C1 segment of cervical spinal cord (tissue), 14 donors: ENCODE measurements around the gene BHLHA9.
"Not testable (repeated sequence)": the region's sequence is repeated elsewhere in the genome, so short reads cannot be mapped to it uniquely, and the experiment has no call there.

Experiments
- DNase-seq, 14 donors: peaks; one replicate each; lab custom pipeline; 2025; lab: John Stamatoyannopoulos, UW

The BHLHA9 gene

GRCh38 chr17:1270210-1271029 lies at the start of gene BHLHA9:
BHLHA9 (plus strand) TSS chr17:1270444; CDS start chr17:1270564, 120 bp downstream.
- DNase-seq: no peak

GRCh38 chr17:1221209-1221608 lies 49.0 kb upstream of the BHLHA9 start:
- no peak for DNase-seq

- no peak for DNase-seq
Measured at GRCh38 chr17:1222321-1222720, 47.9 kb upstream of the BHLHA9 start.

DNA sequence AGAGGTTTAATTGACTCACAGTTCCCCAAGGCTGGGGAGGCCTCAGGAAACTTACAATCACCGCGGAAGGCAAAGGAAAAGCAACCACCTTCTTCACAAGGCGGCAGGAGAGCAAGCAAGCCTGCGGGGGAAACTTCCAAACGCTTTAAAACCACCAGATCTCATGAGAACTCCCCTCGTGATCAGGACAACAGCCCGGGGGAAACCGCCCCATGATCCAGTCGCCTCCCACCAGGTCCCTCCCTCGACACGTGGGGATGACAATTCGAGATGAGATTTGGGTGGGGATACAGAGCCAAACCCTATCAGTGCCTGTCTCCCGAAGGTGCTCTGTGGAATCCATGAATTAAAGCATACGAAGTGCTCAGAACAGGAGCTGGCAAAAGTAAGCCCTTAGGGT lies 46.6 kb upstream of the BHLHA9 start:
- DNase-seq: no peak

GRCh38 chr17:1224330-1224729 lies 45.9 kb upstream of the BHLHA9 start:
- DNase-seq: no peak

DNA sequence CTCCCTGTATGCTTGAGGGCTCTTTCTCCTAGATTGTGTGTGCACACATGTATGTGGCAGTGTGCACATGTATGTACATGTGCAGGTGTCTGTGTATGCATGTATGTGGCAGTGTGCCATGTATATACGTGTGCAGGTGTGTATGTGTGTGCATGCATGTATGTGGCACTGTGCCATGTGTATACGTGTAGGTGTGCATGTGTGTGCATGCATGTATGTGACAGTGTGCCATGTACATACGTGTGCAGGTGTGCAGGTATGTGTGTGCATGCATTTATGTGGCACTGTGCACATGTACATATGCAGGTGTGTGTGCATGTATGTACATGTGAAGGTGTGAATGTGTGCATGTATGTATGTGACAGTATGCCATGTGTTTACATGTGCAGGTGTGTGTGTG lies 43.9 kb upstream of the BHLHA9 start:
- DNase-seq: no peak

DNA sequence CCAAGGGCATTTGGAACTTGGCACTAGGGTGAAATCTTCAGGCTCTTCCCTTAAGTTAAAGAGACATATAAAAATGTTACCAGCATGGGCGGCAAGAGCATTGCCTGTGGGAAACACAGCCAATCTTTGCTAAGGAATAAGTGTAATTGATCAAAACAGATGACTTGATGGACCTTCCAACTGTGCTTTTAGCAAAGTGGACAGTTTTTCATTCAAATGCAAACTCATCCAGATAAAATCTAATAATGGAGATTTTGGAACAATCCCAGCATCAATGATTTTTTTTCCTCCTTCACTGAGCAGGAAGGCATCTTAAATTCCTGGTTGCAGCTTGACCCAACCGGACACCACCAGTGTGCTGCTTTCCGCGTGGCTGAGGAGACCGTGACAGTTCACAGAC lies 42.9 kb upstream of the BHLHA9 start:
- no peak for DNase-seq

DNA sequence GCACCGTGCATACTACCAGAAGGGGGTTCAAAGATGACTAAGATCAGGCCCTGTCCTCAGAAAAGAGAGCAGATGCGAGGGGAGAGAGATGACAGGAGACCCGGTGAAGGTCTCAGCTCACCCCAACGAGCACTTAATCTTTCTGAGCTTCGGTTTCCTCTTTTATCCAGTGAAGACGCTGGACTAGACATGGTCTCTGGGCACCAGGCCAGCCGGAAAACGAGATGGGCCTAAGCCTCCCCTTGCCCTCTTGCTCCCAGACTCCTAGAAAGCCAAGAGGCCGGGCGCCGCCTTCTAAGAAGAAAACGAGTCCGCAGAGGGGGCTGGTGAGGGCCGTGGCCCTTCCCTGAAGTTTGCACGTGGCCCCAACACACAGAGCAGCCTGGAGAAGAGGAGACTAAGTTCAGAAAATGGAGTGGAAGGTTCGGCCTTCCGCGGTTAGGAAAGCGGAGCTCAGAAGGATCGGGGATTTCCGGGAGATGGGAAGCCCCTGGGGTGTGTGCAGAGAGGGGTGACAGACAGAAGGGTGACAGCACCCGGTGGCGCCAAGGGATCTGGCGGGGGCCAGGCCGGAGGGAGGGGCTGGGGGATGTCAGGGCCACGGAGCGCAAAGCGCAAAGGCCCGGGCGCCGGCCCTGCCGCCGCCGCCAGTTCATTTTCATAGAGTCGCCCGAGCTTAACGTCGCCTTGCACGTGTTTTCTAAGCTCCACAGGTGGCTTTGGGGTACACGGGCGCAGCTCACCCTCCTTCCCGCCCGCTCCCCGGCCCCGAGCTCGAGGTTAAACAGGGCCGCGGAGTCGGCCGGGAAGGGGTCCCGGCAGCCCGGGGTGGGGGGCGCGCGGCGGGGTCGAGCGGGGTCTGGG lies 42.1 kb upstream of the BHLHA9 start:
- no peak for DNase-seq

DNA sequence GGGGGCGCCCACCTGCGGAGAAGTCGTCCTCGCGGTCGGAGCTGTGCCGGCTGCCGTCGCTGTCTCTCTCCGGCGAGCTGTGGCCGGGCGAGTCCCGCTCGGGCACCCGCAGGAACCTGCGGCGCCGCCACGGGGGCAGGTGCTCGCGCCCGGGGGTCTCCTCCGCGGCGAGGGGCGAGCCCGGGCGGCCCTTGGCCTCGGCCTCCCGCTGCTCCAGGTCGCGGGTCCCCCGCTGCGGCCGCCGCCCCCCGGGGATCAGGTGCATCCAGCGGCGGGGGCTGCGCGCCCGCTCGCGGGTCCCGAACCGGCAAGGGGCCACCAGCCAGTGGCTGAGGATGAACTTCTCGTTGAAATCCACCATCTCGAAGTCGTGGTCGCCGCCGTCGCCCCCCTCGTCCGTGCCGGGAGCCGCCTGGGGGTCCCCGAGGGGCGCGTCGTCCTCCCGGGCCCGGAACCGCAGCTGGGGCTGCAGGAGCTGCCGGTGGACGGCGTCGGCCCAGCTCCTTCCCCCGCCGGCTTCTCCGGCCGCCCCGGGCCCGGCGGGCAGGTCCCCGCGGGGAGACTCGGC lies 41.4 kb upstream of the BHLHA9 start:
- DNase-seq: no peak

- peak in 5 of 14 donors; percentile 19 to 57 (median 26) for DNase-seq
Measured at GRCh38 chr17:1229349-1229899, 40.8 kb upstream of the BHLHA9 start.

GRCh38 chr17:1229900-1230501 lies 40.2 kb upstream of the BHLHA9 start:
- DNase-seq: no peak

- no peak for DNase-seq
Measured at GRCh38 chr17:1231456-1231855, 38.8 kb upstream of the BHLHA9 start.

DNA sequence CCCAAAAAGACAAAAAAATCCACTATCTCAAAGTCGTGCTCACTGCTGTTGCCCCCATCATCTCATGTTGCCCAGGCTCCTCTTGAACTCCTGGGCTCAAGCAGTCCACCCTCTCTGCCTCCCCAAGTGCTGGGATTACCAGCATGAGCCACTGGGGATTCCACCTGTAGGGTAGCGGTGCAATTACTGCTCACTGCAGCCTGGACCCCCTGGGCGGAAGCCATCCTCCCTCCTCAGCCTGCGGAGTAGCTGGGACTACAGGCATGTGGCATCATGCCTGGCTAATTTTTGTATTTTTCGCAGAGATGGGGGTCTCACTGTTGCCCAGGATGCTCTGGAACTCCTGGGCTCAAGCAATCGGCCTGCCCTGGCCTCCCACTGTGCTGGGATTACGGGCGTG lies 37.9 kb upstream of the BHLHA9 start:
- DNase-seq: no peak

GRCh38 chr17:1232786-1233185 lies 37.5 kb upstream of the BHLHA9 start:
- DNase-seq: no peak

GRCh38 chr17:1234455-1234854 lies 35.8 kb upstream of the BHLHA9 start:
- no peak for DNase-seq

DNA sequence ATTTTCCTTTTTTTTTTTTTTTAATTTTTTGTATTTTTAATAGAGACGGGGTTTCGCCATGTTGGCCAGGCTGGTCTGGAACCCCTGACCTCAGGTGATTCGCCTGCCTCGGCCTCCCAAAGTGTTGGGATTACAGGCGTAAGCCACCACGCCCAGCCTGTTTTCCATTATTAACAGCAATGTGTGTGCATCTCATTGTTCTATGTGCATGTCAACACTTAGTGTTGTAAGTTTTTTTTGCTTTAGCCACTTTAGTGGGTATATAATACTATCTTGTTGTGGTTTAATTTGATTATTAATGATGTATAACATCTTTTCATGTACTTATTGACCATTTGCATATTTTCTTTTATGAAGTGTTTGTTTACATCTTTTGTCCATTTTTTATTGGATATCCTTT lies 32.8 kb upstream of the BHLHA9 start:
- no peak for DNase-seq

GRCh38 chr17:1239210-1239609 lies 31.0 kb upstream of the BHLHA9 start:
- no peak for DNase-seq

DNA sequence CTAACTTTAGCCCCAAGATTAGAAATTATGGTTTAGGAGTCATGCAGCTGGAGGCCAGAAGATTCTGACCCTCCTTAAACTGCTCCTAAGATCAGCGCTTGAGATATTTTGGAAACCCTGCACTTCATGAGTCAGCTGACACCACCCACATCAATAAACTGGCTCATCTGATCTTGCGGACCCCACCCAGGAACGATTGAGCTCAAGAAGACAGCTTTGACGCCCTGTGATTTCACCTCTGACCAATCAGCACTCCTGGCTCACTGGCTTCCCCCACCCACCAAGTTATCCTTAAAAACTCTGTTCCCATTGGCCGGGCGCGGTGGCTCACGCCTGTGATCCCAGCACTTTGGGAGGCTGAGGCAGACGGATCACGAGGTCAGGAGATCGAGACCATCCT lies 29.8 kb upstream of the BHLHA9 start:
- DNase-seq: not testable (repeated sequence)

DNA sequence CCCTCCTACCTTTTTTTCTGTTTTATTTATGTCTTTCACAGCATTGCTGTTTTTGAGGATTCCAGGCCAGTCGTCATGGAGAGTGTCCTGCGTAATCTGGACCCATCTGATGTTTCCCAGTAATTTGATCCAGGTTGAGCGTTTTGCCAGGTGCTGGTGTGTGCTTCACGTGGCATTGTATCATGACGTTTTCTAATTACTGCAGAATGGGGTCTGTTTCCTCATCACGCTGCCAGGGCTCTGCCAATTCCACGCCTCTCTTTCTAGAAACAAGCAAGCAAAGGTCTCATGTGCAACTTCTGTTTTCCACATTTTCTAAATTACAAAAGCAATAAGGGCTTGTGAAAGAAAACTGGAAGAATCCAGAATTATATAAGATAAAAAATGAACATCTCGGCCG lies 28.3 kb upstream of the BHLHA9 start:
- DNase-seq: no peak

GRCh38 chr17:1244606-1245012 lies 25.6 kb upstream of the BHLHA9 start:
- DNase-seq: no peak

DNA sequence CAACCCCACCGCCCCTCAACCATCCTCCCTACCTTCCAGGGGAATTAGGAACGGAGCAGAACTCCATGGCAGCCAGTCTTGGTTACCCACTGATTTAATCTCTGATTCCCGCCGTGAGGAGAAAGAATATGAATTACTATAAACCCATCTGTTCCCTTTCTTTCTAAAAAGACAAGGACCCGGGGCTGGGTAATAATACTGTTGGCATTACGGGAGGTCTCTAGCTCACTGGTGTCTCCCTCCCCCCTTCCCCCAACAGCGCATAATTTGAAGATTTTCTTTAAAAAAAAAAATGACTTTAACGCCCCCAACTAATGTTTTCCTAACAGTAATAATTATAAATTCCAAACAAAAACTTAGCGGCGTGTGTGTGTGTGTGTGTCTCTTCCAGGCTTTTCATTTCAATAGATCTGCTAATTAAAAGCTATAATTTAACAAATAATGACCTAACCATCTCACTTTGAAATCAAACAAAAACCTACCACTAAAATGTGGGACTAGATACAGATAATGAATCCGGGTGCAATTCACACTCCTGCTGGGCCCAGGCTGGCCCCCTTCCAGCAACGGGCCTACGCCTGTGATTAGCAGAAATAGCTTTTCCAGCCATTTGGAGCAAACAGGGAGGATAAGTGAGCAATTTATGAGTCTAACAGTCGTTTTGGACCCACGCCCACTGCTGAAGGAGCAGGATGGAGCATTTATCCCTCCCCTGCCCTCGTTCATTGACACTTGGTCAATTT lies 18.2 kb upstream of the BHLHA9 start:
- DNase-seq: no peak
